ENCODE data around the gene CXCL6. TPM values are rescaled to one million over a fixed set of nuclear protein-coding genes. Genes with fewer than 3 reads are reported as not detected.

The CXCL6 gene
- total and polyA plus RNA-seq, 9 donors: 0.09 to 0.26 (median 0.20) TPM; not detected in 4

- Histone ChIP-seq H3K4me3 (ENCODE audit: low read length) (no peak overlapping the region), H3K9me3 (replicated peaks; ENCODE audit: control insufficient read depth, low read depth, low read length) (no peaks in the 10 kb centered on the region), H3K27me3 (ENCODE audit: control insufficient read depth, insufficient read depth, low read length) (peaks cover 21% of the 10 kb centered on the region), H3K4me1 (ENCODE audit: control insufficient read depth, insufficient read depth, low read length) (peaks cover 10% of the 10 kb centered on the region), H3K27ac (ENCODE audit: low read length) (peak overlapping the region; percentile 29), H3K36me3 (ENCODE audit: control insufficient read depth, insufficient read depth, low read length) (no peaks in the 10 kb centered on the region)
- no CpG with 5 or more reads among the region's 2 CpGs for WGBS (ENCODE audit: insufficient coverage)
- peak; percentile 43 for DNase-seq
These were observed 36.0 kb downstream of the CXCL6 start for GRCh38 chr4:73872316-73873108.

- WGBS (ENCODE audit: insufficient coverage): 82% methylated on average over 2 of the region's 2 CpGs
- H3K27ac ChIP-seq (ENCODE audit: low read length): no peak overlapping the region
- DNase-seq: no peak
These were observed 37.9 kb downstream of the CXCL6 start for GRCh38 chr4:73874386-73874785.

DNA sequence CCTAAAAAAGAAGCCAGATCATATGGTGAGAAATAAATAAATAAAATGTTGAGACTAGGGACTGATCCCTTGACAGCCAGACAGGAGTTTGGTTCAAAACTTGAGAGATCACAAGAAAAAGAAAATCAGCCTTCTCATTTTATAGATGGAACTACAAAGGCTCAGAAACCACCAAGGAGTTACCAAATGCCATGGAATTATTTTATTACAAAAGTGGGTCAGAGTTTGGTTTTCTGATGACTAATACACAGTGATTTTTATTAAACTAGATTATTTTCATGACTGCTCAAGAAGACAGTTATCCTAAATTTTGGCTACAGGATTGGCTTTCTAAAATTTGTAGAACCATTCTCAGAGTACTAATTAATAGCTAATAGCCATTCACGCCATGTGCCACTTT, 38.9 kb downstream of the CXCL6 start:
- no CpG with 5 or more reads among the region's 1 CpG for WGBS (ENCODE audit: insufficient coverage)
- no peaks in the 10 kb centered on the region for H3K9me3 ChIP-seq (replicated peaks; ENCODE audit: control insufficient read depth, low read depth, low read length)

More at GRCh38 chr4:73874386-73874785, 37.9 kb downstream of the CXCL6 start:
- peaks cover 11% of the 10 kb centered on the region for H3K27me3 ChIP-seq (ENCODE audit: control insufficient read depth, insufficient read depth, low read length)
- peaks cover 4% of the 10 kb centered on the region for H3K4me1 ChIP-seq (ENCODE audit: control insufficient read depth, insufficient read depth, low read length)
- no peaks in the 10 kb centered on the region for H3K36me3 ChIP-seq (ENCODE audit: control insufficient read depth, insufficient read depth, low read length)
- H3K9me3 ChIP-seq (replicated peaks; ENCODE audit: control insufficient read depth, low read depth, low read length): no peaks in the 10 kb centered on the region
- no peak overlapping the region for H3K4me3 ChIP-seq (ENCODE audit: low read length)

GRCh38 chr4:73883306-73883705, 46.8 kb downstream of the CXCL6 start:
- Histone ChIP-seq H3K36me3 (ENCODE audit: control insufficient read depth, insufficient read depth, low read length) (no peaks in the 10 kb centered on the region), H3K9me3 (replicated peaks; ENCODE audit: control insufficient read depth, low read depth, low read length) (no peaks in the 10 kb centered on the region), H3K27ac (ENCODE audit: low read length) (no peak overlapping the region), H3K4me1 (ENCODE audit: control insufficient read depth, insufficient read depth, low read length) (no peaks in the 10 kb centered on the region), H3K27me3 (ENCODE audit: control insufficient read depth, insufficient read depth, low read length) (no peaks in the 10 kb centered on the region), H3K4me3 (ENCODE audit: low read length) (no peak overlapping the region)
- DNase-seq: no peak
- WGBS (ENCODE audit: insufficient coverage): no CpG with 5 or more reads among the region's 1 CpG

More for the DNA sequence above, 38.9 kb downstream of the CXCL6 start:
- peaks cover under 1% of the 10 kb centered on the region for H3K27me3 ChIP-seq (ENCODE audit: control insufficient read depth, insufficient read depth, low read length)
- no peak for DNase-seq
- H3K27ac ChIP-seq (ENCODE audit: low read length): no peak overlapping the region
- H3K4me3 ChIP-seq (ENCODE audit: low read length): no peak overlapping the region
- no peaks in the 10 kb centered on the region for H3K36me3 ChIP-seq (ENCODE audit: control insufficient read depth, insufficient read depth, low read length)
- no peaks in the 10 kb centered on the region for H3K4me1 ChIP-seq (ENCODE audit: control insufficient read depth, insufficient read depth, low read length)

- H3K36me3 ChIP-seq (ENCODE audit: control insufficient read depth, insufficient read depth, low read length): no peaks in the 10 kb centered on the region
- H3K9me3 ChIP-seq (replicated peaks; ENCODE audit: control insufficient read depth, low read depth, low read length): no peaks in the 10 kb centered on the region
- no peaks in the 10 kb centered on the region for H3K4me1 ChIP-seq (ENCODE audit: control insufficient read depth, insufficient read depth, low read length)
- no peaks in the 10 kb centered on the region for H3K27me3 ChIP-seq (ENCODE audit: control insufficient read depth, insufficient read depth, low read length)
- no peak for DNase-seq
- WGBS (ENCODE audit: insufficient coverage): 83% methylated on average over 1 of the region's 4 CpGs
- no peak overlapping the region for H3K4me3 ChIP-seq (ENCODE audit: low read length)
- H3K27ac ChIP-seq (ENCODE audit: low read length): no peak overlapping the region
These were observed 49.2 kb downstream of the CXCL6 start for GRCh38 chr4:73885574-73886267.

Other genes starting within 250 kb of the CXCL6 start
- 0.04 TPM for gene RASSF6, start 216.2 kb upstream of the CXCL6 start, total RNA-seq
- under 1 TPM in 5 of 8 donors, not detected in 3; 0.15 to 0.72 (median 0.37) TPM for gene RASSF6, start 216.2 kb upstream of the CXCL6 start, polyA plus RNA-seq (ENCODE audit: insufficient read depth in 1 of 8, insufficient read length in 8 of 8, low replicate concordance in 1 of 8)
- 4.0 TPM for gene CXCL8, start 96.1 kb upstream of the CXCL6 start, total RNA-seq
- 10 to 100 TPM in 1 of 8 donors, 1 to 10 TPM in 7; 1.2 to 10.7 (median 3.2) TPM for gene CXCL8, start 96.1 kb upstream of the CXCL6 start, polyA plus RNA-seq (ENCODE audit: insufficient read depth in 1 of 8, insufficient read length in 8 of 8, low replicate concordance in 1 of 8)
- gene PF4V1, start 16.6 kb downstream of the CXCL6 start, total RNA-seq: 0.27 TPM
- gene PF4V1, start 16.6 kb downstream of the CXCL6 start, polyA plus RNA-seq (ENCODE audit: insufficient read depth in 1 of 8, insufficient read length in 8 of 8, low replicate concordance in 1 of 8): under 1 TPM in 2 of 8 donors, not detected in 6; 0.31 to 0.40 TPM
- 0.13 TPM for gene CXCL1, start 32.7 kb downstream of the CXCL6 start, total RNA-seq
- 1 to 10 TPM in 1 of 8 donors, under 1 TPM in 6, not detected in 1; 0.13 to 1.2 (median 0.41) TPM for gene CXCL1, start 32.7 kb downstream of the CXCL6 start, polyA plus RNA-seq (ENCODE audit: insufficient read depth in 1 of 8, insufficient read length in 8 of 8, low replicate concordance in 1 of 8)
- 0.62 TPM for gene PF4, start 145.3 kb downstream of the CXCL6 start, total RNA-seq
- gene PF4, start 145.3 kb downstream of the CXCL6 start, polyA plus RNA-seq (ENCODE audit: insufficient read depth in 1 of 8, insufficient read length in 8 of 8, low replicate concordance in 1 of 8): 1 to 10 TPM; 1.1 to 3.3 (median 1.6) TPM
- gene PPBP, start 151.5 kb downstream of the CXCL6 start, total RNA-seq: 4.5 TPM
- 1 to 10 TPM; 1.5 to 8.2 (median 4.2) TPM for gene PPBP, start 151.5 kb downstream of the CXCL6 start, polyA plus RNA-seq (ENCODE audit: insufficient read depth in 1 of 8, insufficient read length in 8 of 8, low replicate concordance in 1 of 8)
- 0.04 TPM for gene CXCL5, start 162.0 kb downstream of the CXCL6 start, total RNA-seq
- gene CXCL5, start 162.0 kb downstream of the CXCL6 start, polyA plus RNA-seq (ENCODE audit: insufficient read depth in 1 of 8, insufficient read length in 8 of 8, low replicate concordance in 1 of 8): under 1 TPM; 0.05 to 0.32 (median 0.15) TPM
- gene CXCL3, start 202.0 kb downstream of the CXCL6 start, total RNA-seq: 0.18 TPM
- under 1 TPM in 6 of 8 donors, not detected in 2; 0.17 to 0.84 (median 0.27) TPM for gene CXCL3, start 202.0 kb downstream of the CXCL6 start, polyA plus RNA-seq (ENCODE audit: insufficient read depth in 1 of 8, insufficient read length in 8 of 8, low replicate concordance in 1 of 8)